Heart right ventricle (tissue), 16 donors: ENCODE results near the gene CARD11. TPM values are rescaled to one million over a fixed set of nuclear protein-coding genes. Genes with fewer than 3 reads are reported as not detected.
"Not testable (repeated sequence)": the region's sequence is repeated elsewhere in the genome, so short reads cannot be mapped to it uniquely, and the experiment has no call there.

Experiments used
- ATAC-seq, 8 donors: fragments of 200-7000 bp; cut with Tn5 transposase; one replicate each; pipeline ENCODE4 v1.9.1; 2020; ENCODE audit warnings: mild to moderate bottlenecking in 8 of 8, moderate library complexity in 8 of 8, moderate number of reproducible peaks in 1 of 8
- DNase-seq, 2 donors: peaks; one replicate each; pipeline ENCODE4 v3.0.0-alpha.2; 2020
- H3K27ac ChIP-seq, 10 donors: fragments of 200-600 bp; sonication (generic) in 2 of 10; one replicate each; pipeline versions ENCODE4 v1.5.0 to v1.8.0; 2020 to 2022; ENCODE audit warnings: mild to moderate bottlenecking in 3 of 10
- H3K27me3 ChIP-seq, 7 donors: fragments of 200-600 bp; one replicate each; pipeline ENCODE4 v1.8.0; 2021 to 2022; ENCODE audit warnings: mild to moderate bottlenecking in 2 of 7
- H3K36me3 ChIP-seq, 9 donors: fragments of 200-600 bp; sonication (generic) in 1 of 9; one replicate each; pipeline versions ENCODE4 v1.5.0 to v1.8.0; 2020 to 2022; ENCODE audit warnings: mild to moderate bottlenecking in 2 of 9
- H3K4me1 ChIP-seq, 9 donors: fragments of 200-600 bp; sonication (generic) in 1 of 9; one replicate each; pipeline versions ENCODE4 v1.5.0 to v1.8.0; 2020 to 2022; ENCODE audit warnings: mild to moderate bottlenecking in 4 of 9
- H3K4me3 ChIP-seq, 10 donors: fragments of 200-600 bp; sonication (generic) in 2 of 10; one replicate each; pipeline versions ENCODE4 v1.5.0 to v1.8.0; 2020 to 2022; ENCODE audit warnings: mild to moderate bottlenecking in 7 of 10, moderate library complexity in 2 of 10
- H3K9me3 ChIP-seq, 11 donors: fragments of 200-600 bp in 10 of 11; sonication (generic) in 2 of 11; one replicate each; pipeline versions ENCODE4 v1.5.0 to v1.8.0; 2013 to 2022; ENCODE audit warnings: mild to moderate bottlenecking in 2 of 11, control low read depth in 1 of 11, moderate library complexity in 1 of 11
- WGBS, 2 donors: extraction: QIAGEN DNeasy Blood & Tissue Kit; methylation state at CpG; one replicate each; pipeline ENCODE4 v1.1.7; 2013; ENCODE audit warnings: inconsistent platforms in 1 of 2; 5-methylcytosine and 5-hydroxymethylcytosine counted together
- intact Hi-C, 10 donors: fragments of 100-400 bp; cut with DNase I; formaldehyde crosslinking; loops; one replicate each; pipeline versions ENCODE4 v1.11.1 to v1.14.2; 2022
- polyA plus RNA-seq, 2 donors: library from polyadenylated mRNA; stranded (reverse); fragments of 200-250 nt; gene quantifications; one replicate each; pipeline ENCODE4 v1.2.3, GENCODE V29; 2013
- total RNA-seq, 10 donors: library from RNA; stranded (reverse); fragmentation: NEBNext Ultra II Directional in 3 of 10; extraction: Animal tissue kit (Norgen Biotek cat#: 25700) in 3 of 10; gene quantifications; one replicate each; pipeline versions ENCODE4 v1.2.1 to v1.2.4, GENCODE V29; 2021 to 2023
- TF ChIP-seq, protein P1 (sequence below), 9 donors: fragments of 200-600 bp; sonication (generic) in 2 of 9; IDR thresholded peaks; one replicate each; pipeline versions ENCODE4 v1.5.0 to v1.8.0; 2021 to 2022; ENCODE audit warnings: antibody characterized with exemption in 9 of 9, mild to moderate bottlenecking in 5 of 9, moderate library complexity in 1 of 9
- donor health status: Arrhythmogenic right ventricular cardiomyopathy.
- donor health status: ischemic (EF 13 %, LVEDD 7.1; RV severe dilation, severe dysfunction).
- donor health status: healthy with polysubstance abuse.
- donor health status: DM: no; HTN: yes; CAD: no.
- donor health status: DM: no; HTN: no; CAD: no.
- donor health status: ischemic (EF 25% LVEDD 6.9; RV normal size, moderate dysfunction).
- donor health status: ischemic (EF 25% LVEDD 5.7; RV mildly dilated, moderate dysfunction).
- donor health status: healthy.
- donor health status: DM: yes; HTN: yes; CAD: no.
- donor health status: Ischemic cardiomyopathy.
- donor health status: ischemic (EF 35%, LVEDD 5.7; RV mildly dilated, moderate dysfunction).
- donor health status: nonischemic (EF 11% LVEDD 7.7; RV severe dilation, severe dysfunction).
- donor health status: DM: yes; HTN: yes; CAD: no.
- donor health status: PGD.
- donor health status: ischemic (EF 29% LVEDD 5.4; RV normal size, mild dysfunction).
- donor health status: nonischemic (EF 23%, LVEDD 6.1; RV moderate dilation, normal function).

CARD11 gene
- total and polyA plus RNA-seq, 12 donors, result 0.14 to 1.7 (median 0.30) TPM; not detected in 1

DNA sequence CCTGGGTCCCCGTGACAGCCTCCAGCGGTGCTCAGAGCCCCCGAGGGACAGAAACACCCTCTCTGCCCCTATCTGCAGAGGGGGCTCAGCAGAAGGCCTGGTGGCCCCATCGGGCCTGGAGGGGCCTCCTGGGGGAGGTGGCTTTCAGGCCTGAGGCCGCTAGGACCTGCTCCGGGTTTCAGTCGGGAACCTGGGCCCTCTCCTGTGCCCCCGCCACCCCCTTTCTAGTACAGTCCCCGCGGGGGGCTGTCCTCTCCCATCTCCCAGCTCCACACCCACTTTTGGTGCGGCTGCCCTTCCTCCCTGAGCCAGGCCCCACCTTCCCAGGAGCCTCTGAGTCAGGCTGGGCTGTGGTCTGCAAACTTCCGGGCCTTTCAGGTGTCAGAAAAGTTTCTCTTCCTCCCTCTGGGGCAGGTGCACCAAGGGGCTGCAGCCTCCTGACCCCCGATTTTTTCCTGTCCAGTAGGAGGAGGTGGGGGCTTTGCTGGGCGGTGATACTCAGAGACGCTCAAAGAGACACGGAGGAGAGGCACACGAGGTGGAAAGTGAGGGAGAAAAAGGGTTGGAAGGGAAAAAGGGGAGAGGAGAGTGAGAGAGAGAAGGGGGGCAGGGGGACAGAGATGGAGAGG, 692 bp downstream of the CARD11 start:
- Histone ChIP-seq H3K4me1 (no peaks in the 10 kb centered on the region), H3K9me3 (no peaks in the 10 kb centered on the region), H3K4me3 (peak overlapping the region in 1 of 10 donors; percentile 52), H3K36me3 (no peaks in the 10 kb centered on the region), H3K27ac (peak overlapping the region in 1 of 10 donors; percentile 81), H3K27me3 (peaks cover 5 to 46% (median 32%) of the 10 kb centered on the region in 7 donors)
- no peak for DNase-seq
- WGBS, 2 donors, result 27 to 29% methylated on average over 17 of the region's 17 CpGs
- ATAC-seq, result no peak
- intact Hi-C loops, result no loop called here
- TF ChIP-seq, protein P1, sequence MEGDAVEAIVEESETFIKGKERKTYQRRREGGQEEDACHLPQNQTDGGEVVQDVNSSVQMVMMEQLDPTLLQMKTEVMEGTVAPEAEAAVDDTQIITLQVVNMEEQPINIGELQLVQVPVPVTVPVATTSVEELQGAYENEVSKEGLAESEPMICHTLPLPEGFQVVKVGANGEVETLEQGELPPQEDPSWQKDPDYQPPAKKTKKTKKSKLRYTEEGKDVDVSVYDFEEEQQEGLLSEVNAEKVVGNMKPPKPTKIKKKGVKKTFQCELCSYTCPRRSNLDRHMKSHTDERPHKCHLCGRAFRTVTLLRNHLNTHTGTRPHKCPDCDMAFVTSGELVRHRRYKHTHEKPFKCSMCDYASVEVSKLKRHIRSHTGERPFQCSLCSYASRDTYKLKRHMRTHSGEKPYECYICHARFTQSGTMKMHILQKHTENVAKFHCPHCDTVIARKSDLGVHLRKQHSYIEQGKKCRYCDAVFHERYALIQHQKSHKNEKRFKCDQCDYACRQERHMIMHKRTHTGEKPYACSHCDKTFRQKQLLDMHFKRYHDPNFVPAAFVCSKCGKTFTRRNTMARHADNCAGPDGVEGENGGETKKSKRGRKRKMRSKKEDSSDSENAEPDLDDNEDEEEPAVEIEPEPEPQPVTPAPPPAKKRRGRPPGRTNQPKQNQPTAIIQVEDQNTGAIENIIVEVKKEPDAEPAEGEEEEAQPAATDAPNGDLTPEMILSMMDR (IDR thresholded peaks at IDR 0.05), result no peak

DNA sequence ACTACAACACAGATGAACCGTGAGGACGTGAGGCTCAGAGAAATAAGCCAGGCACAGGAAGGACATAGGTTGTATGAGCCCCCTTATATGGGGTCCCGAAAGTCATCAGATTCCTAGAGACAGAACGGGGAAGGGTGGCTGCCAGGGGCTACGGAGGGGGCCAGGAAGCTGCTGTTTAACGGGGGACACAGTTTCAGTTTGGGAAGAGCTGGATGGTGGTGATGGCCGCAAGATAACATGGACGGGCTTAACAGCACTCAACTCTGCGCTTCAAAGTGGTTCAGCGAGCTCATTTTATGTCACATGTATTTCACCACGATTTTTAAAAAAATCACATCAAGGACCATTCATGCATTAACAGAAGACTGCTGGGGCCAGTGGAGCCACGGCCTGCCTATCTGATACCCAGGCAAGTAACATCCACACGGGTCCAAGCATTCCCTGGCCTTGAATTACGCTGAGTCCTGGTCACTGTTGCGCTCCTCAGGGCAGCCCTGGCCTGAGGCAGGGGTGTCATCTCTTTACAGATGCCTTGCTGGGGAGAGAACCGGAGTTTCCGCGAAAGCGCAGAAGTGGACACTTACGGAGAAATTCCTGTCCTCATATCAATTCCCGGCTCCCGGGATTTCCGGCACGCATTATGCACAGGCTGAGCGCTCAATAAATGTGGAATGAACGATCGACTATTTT, 1.5 kb downstream of the CARD11 start:
- 84 to 86% methylated on average over 27 of the region's 27 CpGs for WGBS, 2 donors
- H3K36me3 ChIP-seq, result no peaks in the 10 kb centered on the region
- TF ChIP-seq, protein P1 (IDR thresholded peaks at IDR 0.05), result no peak
- ATAC-seq, result no peak
- H3K4me1 ChIP-seq, result no peaks in the 10 kb centered on the region
- peaks cover 5 to 46% (median 32%) of the 10 kb centered on the region in 7 donors for H3K27me3 ChIP-seq
- intact Hi-C loops, result no loop called here
- no peak overlapping the region for H3K27ac ChIP-seq
- H3K9me3 ChIP-seq, result no peaks in the 10 kb centered on the region
- H3K4me3 ChIP-seq, result peak overlapping the region in 1 of 10 donors; percentile 52
- DNase-seq, result no peak

DNA sequence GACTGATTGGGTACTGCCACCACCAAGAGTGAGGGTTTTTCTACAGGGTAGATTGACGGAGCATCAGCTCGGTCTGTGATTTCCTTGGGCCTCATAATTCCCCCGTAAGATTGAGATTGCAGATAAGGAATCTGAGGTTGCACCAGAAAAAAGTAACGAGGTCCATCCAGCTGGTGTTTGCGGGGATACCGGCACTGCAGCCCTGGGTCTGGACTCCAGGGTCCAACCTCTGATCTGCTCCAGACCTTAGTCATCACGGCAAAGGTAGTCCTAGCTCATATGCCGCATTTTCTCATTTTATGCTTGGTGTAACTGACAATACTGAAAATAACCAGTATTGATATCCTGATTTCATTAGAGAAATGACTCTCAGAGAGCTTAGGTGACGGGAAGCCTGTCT, 3.9 kb downstream of the CARD11 start:
- H3K9me3 ChIP-seq, result no peaks in the 10 kb centered on the region
- TF ChIP-seq, protein P1 (IDR thresholded peaks at IDR 0.05), result no peak
- WGBS, 2 donors, result 88 to 89% methylated on average over 9 of the region's 9 CpGs
- no peaks in the 10 kb centered on the region for H3K36me3 ChIP-seq
- H3K27ac ChIP-seq, result no peak overlapping the region
- ATAC-seq (no peak), DNase-seq (no peak)
- intact Hi-C loops, result no loop called here
- H3K4me1 ChIP-seq, result no peaks in the 10 kb centered on the region
- peaks cover 5 to 41% (median 26%) of the 10 kb centered on the region in 7 donors for H3K27me3 ChIP-seq
- H3K4me3 ChIP-seq, result no peak overlapping the region

DNA sequence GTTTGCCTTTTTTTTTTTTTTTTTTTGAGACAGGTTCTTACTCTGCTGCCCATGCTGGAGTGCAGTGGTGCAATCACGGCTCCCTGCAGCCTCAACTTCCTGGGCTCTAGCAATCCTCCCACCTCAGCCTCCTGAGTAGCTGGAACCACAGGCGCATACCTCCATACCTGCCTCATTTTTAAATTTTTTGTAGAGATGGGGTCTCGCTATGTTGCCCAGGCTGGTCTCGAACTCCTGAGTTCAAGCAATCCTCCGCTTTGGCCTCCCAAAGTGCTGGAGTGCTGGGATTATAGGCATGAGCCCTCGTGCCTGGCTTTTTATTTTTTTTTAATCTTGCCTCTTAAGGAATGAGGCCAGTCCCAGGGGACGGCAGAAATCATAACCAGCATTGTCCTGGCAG, 5.7 kb downstream of the CARD11 start:
- H3K36me3 ChIP-seq, H3K4me3 ChIP-seq, DNase-seq, ATAC-seq, H3K9me3 ChIP-seq, H3K27ac ChIP-seq, H3K4me1 ChIP-seq, intact Hi-C loops: not testable (repeated sequence)
- peaks cover 2 to 24% (median 9%) of the 10 kb centered on the region in 7 donors for H3K27me3 ChIP-seq
- 81 to 85% methylated on average over 7 of the region's 7 CpGs for WGBS, 2 donors

DNA sequence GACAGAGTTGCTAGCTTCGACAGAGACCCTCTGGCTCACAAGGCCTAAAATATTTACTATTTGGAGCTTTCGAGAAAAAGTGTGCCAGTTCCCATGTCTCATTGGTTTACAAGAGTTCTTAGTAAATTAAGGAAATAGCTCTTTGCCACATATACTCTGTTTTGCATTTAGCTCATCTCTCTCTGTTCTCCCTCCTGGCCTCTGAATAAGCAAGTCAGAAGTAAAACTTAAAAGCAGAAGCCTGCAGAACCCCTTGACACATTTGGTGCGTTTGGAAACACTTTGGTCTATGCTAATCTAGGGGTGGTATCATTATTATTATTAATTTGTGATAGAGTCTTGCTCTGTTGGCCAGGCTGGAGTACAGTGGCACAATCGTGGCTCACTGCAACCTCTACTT, 6.4 kb downstream of the CARD11 start:
- intact Hi-C loops, result no loop called here

More for the DNA sequence above, 6.4 kb downstream of the CARD11 start:
- Histone ChIP-seq H3K27me3 (peaks cover 0 to 17% (median 3%) of the 10 kb centered on the region in 7 donors), H3K9me3 (no peaks in the 10 kb centered on the region), H3K27ac (no peak overlapping the region), H3K4me1 (no peaks in the 10 kb centered on the region), H3K36me3 (no peaks in the 10 kb centered on the region), H3K4me3 (no peak overlapping the region)
- ATAC-seq (no peak), DNase-seq (no peak)
- 63 to 69% methylated on average over 4 of the region's 4 CpGs for WGBS, 2 donors
- TF ChIP-seq, protein P1 (IDR thresholded peaks at IDR 0.05), result no peak
